Neural crest cell (in vitro differentiated cells): ENCODE data around the gene CYTH1. TPM values are rescaled to one million over a fixed set of nuclear protein-coding genes. Genes with fewer than 3 reads are reported as not detected.

ENCODE experiments used
- DNase-seq: peaks from one replicate; pipeline ENCODE4 v3.0.0; 2021; ENCODE audit warnings: low read depth, mixed read lengths, low spot score
- H3K27ac Mint-ChIP-seq: one replicate; pipeline ENCODE4 v1.8.0; 2021; ENCODE audit warnings: mild to moderate bottlenecking, mixed read lengths; ENCODE audit not compliant: unreplicated experiment
- H3K27me3 Mint-ChIP-seq: 2 replicates; pipeline ENCODE4 v1.8.0; 2021; ENCODE audit warnings: low read depth, mild to moderate bottlenecking, mixed read lengths
- H3K36me3 Mint-ChIP-seq: 2 replicates; pipeline ENCODE4 v1.8.0; 2021; ENCODE audit warnings: low read depth, mild to moderate bottlenecking, mixed read lengths
- H3K4me1 Mint-ChIP-seq: 2 replicates; pipeline ENCODE4 v1.8.0; 2021; ENCODE audit warnings: mixed read lengths
- H3K4me3 Mint-ChIP-seq: one replicate; pipeline ENCODE4 v1.8.0; 2021; ENCODE audit warnings: mild to moderate bottlenecking, mixed read lengths
- H3K9me3 Mint-ChIP-seq: 2 replicates; pipeline ENCODE4 v1.8.0; 2021; ENCODE audit warnings: mixed read lengths
- total RNA-seq: library from RNA; stranded (reverse); gene quantifications from 2 replicates; pipeline ENCODE4 v1.2.1, GENCODE V29; 2021
- TF ChIP-seq, protein P1 (sequence below): fragments of 200-600 bp; sonication (generic); conservative IDR thresholded peaks from 2 replicates; pipeline ENCODE4 v1.5.0; 2021; ENCODE audit warnings: antibody characterized with exemption, mild to moderate bottlenecking

CYTH1 gene
- total RNA-seq, 1 donor from 2014 or later: 26.8 TPM

DNA sequence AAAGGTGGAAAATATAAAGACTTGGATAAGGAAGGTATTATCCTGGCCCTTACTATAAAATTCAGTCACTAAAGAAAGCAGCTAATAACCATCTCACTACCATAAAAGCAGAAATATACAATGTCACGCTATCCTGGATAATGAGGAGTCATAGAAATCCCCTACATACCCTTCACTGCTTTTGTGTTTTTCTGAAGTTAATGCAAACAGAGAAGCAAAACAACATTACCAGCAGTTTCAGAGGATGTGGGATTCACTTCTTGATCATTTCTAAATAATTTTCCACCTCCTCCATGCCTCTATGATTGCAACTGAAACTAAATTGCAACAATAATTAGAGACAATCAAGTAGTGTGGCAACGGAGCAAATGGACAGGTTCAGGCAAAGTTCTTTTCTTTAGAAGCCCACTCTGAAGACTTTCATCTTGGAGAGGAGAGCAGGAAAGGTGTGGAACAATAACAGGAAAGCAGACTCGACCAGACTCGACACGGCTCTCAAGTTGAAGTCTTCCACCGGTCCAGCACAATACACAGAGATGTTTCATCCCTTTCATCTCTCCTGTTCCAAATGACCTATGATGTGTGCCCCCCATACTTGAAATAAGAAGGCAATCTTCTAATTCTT lies 10.2 kb downstream of the CYTH1 start:
- Mint-ChIP-seq H3K9me3 (no peaks in the 10 kb centered on the region), H3K4me3 (no peak overlapping the region), H3K4me1 (peaks cover 15% of the 10 kb centered on the region), H3K36me3 (no peaks in the 10 kb centered on the region), H3K27ac (no peak overlapping the region), H3K27me3 (no peaks in the 10 kb centered on the region)
- TF ChIP-seq, protein P1, sequence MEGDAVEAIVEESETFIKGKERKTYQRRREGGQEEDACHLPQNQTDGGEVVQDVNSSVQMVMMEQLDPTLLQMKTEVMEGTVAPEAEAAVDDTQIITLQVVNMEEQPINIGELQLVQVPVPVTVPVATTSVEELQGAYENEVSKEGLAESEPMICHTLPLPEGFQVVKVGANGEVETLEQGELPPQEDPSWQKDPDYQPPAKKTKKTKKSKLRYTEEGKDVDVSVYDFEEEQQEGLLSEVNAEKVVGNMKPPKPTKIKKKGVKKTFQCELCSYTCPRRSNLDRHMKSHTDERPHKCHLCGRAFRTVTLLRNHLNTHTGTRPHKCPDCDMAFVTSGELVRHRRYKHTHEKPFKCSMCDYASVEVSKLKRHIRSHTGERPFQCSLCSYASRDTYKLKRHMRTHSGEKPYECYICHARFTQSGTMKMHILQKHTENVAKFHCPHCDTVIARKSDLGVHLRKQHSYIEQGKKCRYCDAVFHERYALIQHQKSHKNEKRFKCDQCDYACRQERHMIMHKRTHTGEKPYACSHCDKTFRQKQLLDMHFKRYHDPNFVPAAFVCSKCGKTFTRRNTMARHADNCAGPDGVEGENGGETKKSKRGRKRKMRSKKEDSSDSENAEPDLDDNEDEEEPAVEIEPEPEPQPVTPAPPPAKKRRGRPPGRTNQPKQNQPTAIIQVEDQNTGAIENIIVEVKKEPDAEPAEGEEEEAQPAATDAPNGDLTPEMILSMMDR: no peak
- no peak for DNase-seq

DNA sequence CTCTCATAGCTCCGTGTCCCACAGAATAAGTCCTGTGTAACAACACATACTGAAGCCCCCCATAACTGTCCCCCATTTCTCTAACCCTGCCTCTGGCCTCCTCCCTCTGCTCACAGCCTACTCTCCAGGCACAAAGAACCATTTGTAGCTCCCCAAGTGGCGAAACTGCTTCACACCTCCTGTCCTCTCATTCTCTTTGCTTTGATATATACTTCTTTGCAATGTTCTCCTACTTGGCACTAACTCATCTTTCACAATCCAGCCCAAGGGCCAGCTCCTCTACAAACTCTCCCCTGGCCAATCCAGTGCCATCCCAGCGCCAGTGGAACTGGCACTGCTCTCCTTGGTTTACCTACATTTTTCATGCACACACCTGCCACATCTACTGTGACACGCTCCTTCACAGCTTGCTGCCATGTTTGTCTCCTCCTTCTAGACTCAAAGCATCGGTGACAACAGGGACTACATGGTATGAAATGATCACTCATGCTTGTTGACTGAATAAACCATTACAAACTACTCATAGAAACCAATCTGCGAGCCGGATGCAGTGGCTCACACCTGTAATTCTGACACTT lies 12.8 kb downstream of the CYTH1 start:
- no peak for DNase-seq
- Mint-ChIP-seq H3K27ac (no peak overlapping the region), H3K4me1 (peaks cover 12% of the 10 kb centered on the region), H3K4me3 (no peak overlapping the region), H3K36me3 (no peaks in the 10 kb centered on the region), H3K27me3 (no peaks in the 10 kb centered on the region), H3K9me3 (no peaks in the 10 kb centered on the region)
- TF ChIP-seq, protein P1: no peak

DNA sequence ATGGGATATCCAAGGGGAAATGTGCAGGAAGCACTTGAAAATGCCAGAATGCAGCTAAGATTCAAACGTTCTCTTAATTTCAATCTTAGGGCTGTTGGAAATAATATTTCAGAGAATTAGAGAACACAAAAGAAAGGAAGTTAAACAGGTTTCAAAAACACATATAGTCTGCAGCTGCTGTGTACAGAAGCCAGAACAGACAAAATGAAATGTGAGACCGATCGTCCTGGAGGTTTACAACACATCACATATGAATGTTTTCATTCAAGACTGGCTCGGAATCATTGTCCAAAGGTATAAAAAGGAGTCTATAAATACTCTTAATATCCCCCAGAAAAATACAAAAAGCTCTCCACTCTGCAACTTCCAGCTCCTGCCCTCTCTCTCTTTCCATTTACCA lies 14.3 kb downstream of the CYTH1 start:
- Mint-ChIP-seq H3K36me3 (no peaks in the 10 kb centered on the region), H3K4me3 (no peak overlapping the region), H3K4me1 (peaks cover 12% of the 10 kb centered on the region), H3K27me3 (no peaks in the 10 kb centered on the region), H3K9me3 (no peaks in the 10 kb centered on the region), H3K27ac (no peak overlapping the region)
- TF ChIP-seq, protein P1: no peak
- no peak for DNase-seq

DNA sequence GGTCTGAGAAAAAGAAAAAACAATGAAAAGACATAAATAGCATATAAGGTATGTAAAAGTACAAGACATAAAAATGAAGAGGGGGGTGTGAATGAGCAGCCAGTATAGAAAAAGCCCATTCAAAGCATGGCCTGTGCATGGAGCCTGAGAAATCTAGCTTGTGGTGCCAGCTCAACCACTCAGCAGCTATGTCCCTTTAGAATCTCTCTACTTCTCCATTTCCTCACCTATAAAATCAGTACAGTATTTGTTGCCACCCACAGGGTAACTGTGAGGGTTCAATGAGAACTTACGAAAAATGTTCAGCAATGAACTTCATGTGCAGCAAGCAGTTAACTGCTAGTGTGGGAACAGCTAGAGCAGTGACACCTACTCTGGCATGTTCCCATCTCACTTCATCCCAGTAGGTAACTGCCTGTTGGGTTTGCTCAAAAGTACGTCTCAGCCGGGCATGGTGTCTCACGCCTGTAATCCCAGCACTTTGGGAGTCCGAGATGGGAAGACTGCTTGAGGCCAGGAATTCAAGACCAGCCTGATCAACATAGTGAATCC lies 15.3 kb downstream of the CYTH1 start:
- H3K4me3 Mint-ChIP-seq: no peak overlapping the region
- TF ChIP-seq, protein P1: no peak
- H3K9me3 Mint-ChIP-seq: no peaks in the 10 kb centered on the region
- peaks cover 7% of the 10 kb centered on the region for H3K4me1 Mint-ChIP-seq
- H3K27me3 Mint-ChIP-seq: no peaks in the 10 kb centered on the region
- no peaks in the 10 kb centered on the region for H3K36me3 Mint-ChIP-seq
- no peak for DNase-seq
- no peak overlapping the region for H3K27ac Mint-ChIP-seq

DNA sequence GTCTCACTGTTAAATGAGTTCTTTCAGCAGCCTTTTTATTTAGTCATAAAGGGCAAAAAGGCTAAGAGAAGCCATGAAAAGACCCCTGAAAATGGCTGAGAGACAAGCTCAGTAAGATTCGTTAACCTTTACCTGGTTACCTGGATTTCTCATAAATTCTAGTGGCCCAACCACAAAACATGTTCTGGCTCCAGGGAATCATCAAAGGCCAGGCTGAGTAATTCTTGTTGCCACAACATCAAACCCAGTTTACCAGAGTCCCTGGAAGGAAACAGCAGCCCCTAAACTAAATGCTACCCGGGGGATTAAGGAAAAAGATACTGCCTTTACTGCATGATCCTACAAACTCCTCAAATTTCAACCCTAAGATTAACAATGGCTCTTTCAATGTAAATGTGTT lies 15.8 kb downstream of the CYTH1 start:
- H3K27me3 Mint-ChIP-seq: no peaks in the 10 kb centered on the region
- H3K27ac Mint-ChIP-seq: no peak overlapping the region
- TF ChIP-seq, protein P1: no peak
- H3K4me3 Mint-ChIP-seq: no peak overlapping the region
- H3K36me3 Mint-ChIP-seq: no peaks in the 10 kb centered on the region
- peaks cover 7% of the 10 kb centered on the region for H3K4me1 Mint-ChIP-seq
- no peaks in the 10 kb centered on the region for H3K9me3 Mint-ChIP-seq
- DNase-seq: no peak
